ENCODE data around the gene RPL4. TPM values are rescaled to one million over a fixed set of nuclear protein-coding genes. Genes with fewer than 3 reads are reported as not detected.

The RPL4 gene
- total RNA-seq, 1 experiment from 2014 or later, result 3,648 TPM

Small RNA genes within 50 kb of the gene (microRNA-seq; reads per million reads assigned to microRNA genes)
- not detected for gene MIR4512 (ENCODE audit: borderline number of aligned reads)

Other genes with a start within 250 kb of the RPL4 start
- 32.8 to 35.4 TPM (median 32.9 TPM) in 3 replicates for gene DIS3L, start 211.3 kb downstream of the RPL4 start, total RNA-seq (2021)
- gene TIPIN, start 148.2 kb downstream of the RPL4 start, total RNA-seq (2021), result 17.6 to 22.2 TPM (median 19.2 TPM) in 3 replicates
- 89.5 to 93.0 TPM (median 90.4 TPM) in 3 replicates for gene MAP2K1, start 117.9 kb downstream of the RPL4 start, total RNA-seq (2021)
- gene SNAPC5, start 7.1 kb downstream of the RPL4 start, total RNA-seq (2021), result 21.1 to 28.7 TPM (median 24.0 TPM) in 3 replicates
- 41.1 to 50.2 TPM (median 46.6 TPM) in 3 replicates for gene ZWILCH, start 471 bp upstream of the RPL4 start, total RNA-seq (2021)
- gene LCTL, start 61.1 kb upstream of the RPL4 start, total RNA-seq (2021), result 2.2 to 3.2 TPM (median 3.0 TPM) in 3 replicates
- gene SMAD6, start 197.4 kb upstream of the RPL4 start, total RNA-seq (2021), result 9.2 to 13.9 TPM (median 10.4 TPM) in 3 replicates